Small intestine (tissue), 7 donors: ENCODE data around the gene RHOV. TPM values are rescaled to one million over a fixed set of nuclear protein-coding genes. Genes with fewer than 3 reads are reported as not detected.

ENCODE experiments used
- DNase-seq, 2 donors: peaks; one replicate each; pipeline versions ENCODE4 v3.0.0 to v3.0.0-alpha.2; 2013
- FAIRE-seq: peaks from 2 replicates; lab custom pipeline; 2012; peaks lifted over from hg19 to GRCh38; lab: Jason Lieb, UNC
- H3K27ac ChIP-seq, 3 donors: one replicate each; pipeline ENCODE4 v1.5.1; 2013; ENCODE audit warnings: low read length in 2 of 3, mild to moderate bottlenecking in 2 of 3, control low read depth in 1 of 3, inconsistent platforms in 1 of 3, low read depth in 1 of 3, moderate library complexity in 1 of 3
- H3K27me3 ChIP-seq, 3 donors: one replicate each; pipeline ENCODE4 v1.6.1; 2013; ENCODE audit warnings: low read length in 3 of 3, inconsistent platforms in 1 of 3; ENCODE audit not compliant: control insufficient read depth in 3 of 3, insufficient read depth in 3 of 3
- H3K36me3 ChIP-seq, 3 donors: one replicate each; pipeline ENCODE4 v1.6.1; 2013; ENCODE audit warnings: low read length in 3 of 3, inconsistent platforms in 1 of 3, low read depth in 1 of 3, mild to moderate bottlenecking in 1 of 3, moderate library complexity in 1 of 3; ENCODE audit not compliant: control insufficient read depth in 3 of 3, insufficient read depth in 2 of 3
- H3K4me1 ChIP-seq, 3 donors: one replicate each; pipeline ENCODE4 v1.6.1; 2013; ENCODE audit warnings: low read length in 2 of 3, inconsistent platforms in 1 of 3, low read depth in 1 of 3, mild to moderate bottlenecking in 1 of 3, moderate library complexity in 1 of 3; ENCODE audit not compliant: control insufficient read depth in 3 of 3, insufficient read depth in 2 of 3
- H3K4me3 ChIP-seq, 3 donors: one replicate each; pipeline ENCODE4 v1.5.1; 2013; ENCODE audit warnings: low read length in 3 of 3, control low read depth in 1 of 3, inconsistent platforms in 1 of 3, low read depth in 1 of 3, mild to moderate bottlenecking in 1 of 3, moderate library complexity in 1 of 3
- H3K9me3 ChIP-seq, 2 donors: one replicate each; pipeline ENCODE4 v1.6.1; 2013; ENCODE audit warnings: low read depth in 1 of 2, low read length in 1 of 2; ENCODE audit not compliant: control insufficient read depth in 2 of 2, insufficient read depth in 1 of 2
- WGBS, 3 donors: extraction: QIAGEN DNeasy Blood & Tissue Kit; methylation state at CpG; one replicate each; pipeline ENCODE4 v1.1.7; 2013; 5-methylcytosine and 5-hydroxymethylcytosine counted together
- polyA plus RNA-seq, 4 donors: library from polyadenylated mRNA; stranded (reverse) in 3 of 4; unstranded in 1 of 4; fragments of 200-250 nt in 3 of 4; fragments of 120-200 nt in 1 of 4; gene quantifications; one replicate each; pipeline versions ENCODE4 v1.2.1 to v1.2.3, GENCODE V29; 2013
- donor health status: healthy with polysubstance abuse.
- donor health status: control.
- donor health status: control.
- donor health status: Bipolar disorder and iron deficiency.
- donor health status: healthy.

The RHOV gene
- polyA plus RNA-seq, 4 donors, result 0.67 to 1.9 (median 1.6) TPM

DNA sequence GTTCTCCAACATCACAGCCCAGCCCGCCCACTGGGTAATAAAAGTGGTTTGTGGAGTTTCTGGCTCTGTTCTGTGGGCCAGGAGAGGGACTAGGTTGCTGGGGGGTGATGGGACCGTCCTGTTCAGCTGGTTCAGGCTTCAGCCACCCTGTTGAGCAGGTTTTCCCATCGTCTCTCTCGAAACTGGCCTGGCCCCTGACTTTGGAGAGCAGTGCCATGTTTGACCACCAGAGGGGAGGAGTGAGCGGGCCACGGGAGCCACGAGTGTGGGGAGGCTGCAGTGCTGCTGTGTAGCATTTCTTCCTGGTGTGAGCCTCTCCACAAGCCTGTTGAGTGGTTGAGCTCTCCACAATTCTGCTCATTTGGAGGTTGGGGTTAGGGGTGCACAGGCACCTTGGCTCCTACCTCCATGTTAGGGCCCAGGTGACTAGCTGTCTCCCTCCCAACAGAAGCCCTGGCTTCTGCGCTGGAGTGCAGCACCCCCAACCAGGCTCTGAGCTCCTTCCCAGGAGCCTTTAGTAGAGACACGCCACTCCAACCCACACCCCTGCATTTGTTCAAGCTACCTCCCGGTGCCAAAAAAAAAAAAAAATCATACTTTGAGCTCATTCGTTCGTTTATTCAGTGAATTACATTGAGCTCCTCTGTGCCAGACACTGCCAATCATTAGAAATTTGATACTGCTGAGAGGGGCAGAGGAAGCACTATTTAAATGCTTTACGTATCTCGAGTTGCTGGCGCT is 16.3 kb downstream of the RHOV start:
- peaks cover 0 to 45% (median 0%) of the 10 kb centered on the region in 3 donors for H3K4me1 ChIP-seq
- FAIRE-seq, result no peak
- H3K4me3 ChIP-seq, result no peak overlapping the region
- 24 to 30% (median 28%) methylated on average over 15 of the region's 15 CpGs for WGBS, 3 donors
- H3K27ac ChIP-seq, result peak overlapping the region in 2 of 3 donors; percentile 39 to 77
- peak; percentile 86 to 93 for DNase-seq
- H3K9me3 ChIP-seq, result no peaks in the 10 kb centered on the region
- H3K27me3 ChIP-seq, result no peaks in the 10 kb centered on the region
- peaks cover 3 to 63% (median 17%) of the 10 kb centered on the region in 3 donors for H3K36me3 ChIP-seq

DNA sequence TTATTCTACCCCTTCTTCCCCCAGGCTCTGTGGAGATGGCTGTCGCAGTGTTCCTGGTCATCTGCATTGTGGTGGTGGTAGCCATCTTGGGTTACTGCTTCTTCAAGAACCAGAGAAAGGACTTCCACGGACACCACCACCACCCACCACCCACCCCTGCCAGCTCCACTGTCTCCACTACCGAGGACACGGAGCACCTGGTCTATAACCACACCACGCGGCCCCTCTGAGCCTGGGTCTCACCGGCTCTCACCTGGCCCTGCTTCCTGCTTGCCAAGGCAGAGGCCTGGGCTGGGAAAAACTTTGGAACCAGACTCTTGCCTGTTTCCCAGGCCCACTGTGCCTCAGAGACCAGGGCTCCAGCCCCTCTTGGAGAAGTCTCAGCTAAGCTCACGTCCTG is 17.3 kb downstream of the RHOV start:
- no peak overlapping the region for H3K4me3 ChIP-seq
- H3K9me3 ChIP-seq, result no peaks in the 10 kb centered on the region
- no peaks in the 10 kb centered on the region for H3K27me3 ChIP-seq
- H3K4me1 ChIP-seq, result peaks cover 0 to 50% (median 4%) of the 10 kb centered on the region in 3 donors
- peak overlapping the region; percentile 1 to 77 (median 39) for H3K27ac ChIP-seq
- FAIRE-seq, result no peak
- no peak for DNase-seq
- H3K36me3 ChIP-seq, result peaks cover 3 to 73% (median 17%) of the 10 kb centered on the region in 3 donors
- WGBS, 3 donors, result 48 to 63% (median 51%) methylated on average over 8 of the region's 8 CpGs

DNA sequence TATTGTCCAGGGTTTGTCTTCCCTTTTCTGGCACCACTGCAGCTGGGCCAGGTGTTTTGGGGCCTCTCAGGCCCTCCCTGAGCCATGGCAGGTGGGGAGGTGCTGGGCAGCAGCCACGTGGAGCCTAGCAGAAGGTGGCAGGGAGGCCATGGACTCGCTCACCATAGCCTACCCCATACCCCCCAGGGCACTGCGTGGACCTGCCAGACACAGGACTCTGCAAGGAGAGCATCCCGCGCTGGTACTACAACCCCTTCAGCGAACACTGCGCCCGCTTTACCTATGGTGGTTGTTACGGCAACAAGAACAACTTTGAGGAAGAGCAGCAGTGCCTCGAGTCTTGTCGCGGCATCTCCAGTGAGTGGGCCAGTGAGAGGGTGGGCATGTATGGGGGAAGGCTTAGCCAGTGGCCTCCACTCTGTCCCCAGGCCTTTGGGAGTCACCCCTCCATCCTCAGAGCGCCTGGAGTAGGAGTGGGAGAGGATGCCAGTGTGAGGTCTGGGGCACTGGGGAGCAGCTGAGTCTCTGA is 18.3 kb downstream of the RHOV start:
- Histone ChIP-seq H3K27me3 (no peaks in the 10 kb centered on the region), H3K36me3 (peaks cover 3 to 83% (median 17%) of the 10 kb centered on the region in 3 donors), H3K9me3 (no peaks in the 10 kb centered on the region), H3K27ac (no peak overlapping the region), H3K4me1 (peaks cover 0 to 50% (median 6%) of the 10 kb centered on the region in 3 donors), H3K4me3 (no peak overlapping the region)
- WGBS, 3 donors, result 79 to 84% (median 82%) methylated on average over 13 of the region's 13 CpGs
- no peak for FAIRE-seq
- no peak for DNase-seq

DNA sequence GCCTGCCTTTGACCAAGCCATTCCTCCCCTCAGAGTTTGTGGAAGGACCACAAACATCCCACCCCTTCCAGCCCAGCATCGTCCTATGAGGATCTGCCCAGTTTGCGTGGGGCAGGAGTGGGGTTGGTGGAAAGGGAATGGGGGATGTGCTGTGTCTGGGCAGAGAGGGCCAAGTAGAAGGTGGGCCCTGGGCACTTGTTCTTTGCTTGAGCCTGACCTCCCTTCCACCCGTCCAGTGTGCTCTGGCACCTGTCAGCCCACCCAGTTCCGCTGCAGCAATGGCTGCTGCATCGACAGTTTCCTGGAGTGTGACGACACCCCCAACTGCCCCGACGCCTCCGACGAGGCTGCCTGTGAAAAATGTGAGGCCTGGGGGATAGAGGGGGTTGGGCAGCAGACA is 19.9 kb downstream of the RHOV start:
- 74 to 84% (median 75%) methylated on average over 10 of the region's 10 CpGs for WGBS, 3 donors
- no peaks in the 10 kb centered on the region for H3K27me3 ChIP-seq
- FAIRE-seq, result no peak
- H3K4me3 ChIP-seq, result no peak overlapping the region
- H3K27ac ChIP-seq, result no peak overlapping the region
- no peaks in the 10 kb centered on the region for H3K9me3 ChIP-seq
- peaks cover 7 to 96% (median 17%) of the 10 kb centered on the region in 3 donors for H3K36me3 ChIP-seq
- DNase-seq, result no peak
- H3K4me1 ChIP-seq, result peaks cover 0 to 55% (median 6%) of the 10 kb centered on the region in 3 donors

DNA sequence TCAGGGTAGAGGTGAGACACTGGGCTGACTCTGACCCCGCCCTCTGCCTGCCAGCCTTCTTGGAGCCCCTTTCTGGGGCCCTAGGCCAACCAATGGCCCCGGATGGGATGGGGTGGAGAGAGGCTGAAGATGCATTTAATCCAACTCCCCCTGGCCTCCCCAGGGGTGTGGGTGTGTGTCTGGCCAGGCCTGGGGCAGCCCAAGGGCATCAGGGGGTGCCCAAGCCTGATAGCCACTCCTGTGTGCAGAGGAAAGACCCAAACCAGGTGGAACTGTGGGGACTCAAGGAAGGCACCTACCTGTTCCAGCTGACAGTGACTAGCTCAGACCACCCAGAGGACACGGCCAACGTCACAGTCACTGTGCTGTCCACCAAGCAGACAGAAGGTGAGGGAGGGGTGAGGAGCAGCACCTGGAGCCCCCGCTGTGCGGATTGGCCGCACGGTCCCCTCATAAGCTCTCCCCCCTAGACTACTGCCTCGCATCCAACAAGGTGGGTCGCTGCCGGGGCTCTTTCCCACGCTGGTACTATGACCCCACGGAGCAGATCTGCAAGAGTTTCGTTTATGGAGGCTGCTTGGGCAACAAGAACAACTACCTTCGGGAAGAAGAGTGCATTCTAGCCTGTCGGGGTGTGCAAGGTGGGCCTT is 20.7 kb downstream of the RHOV start:
- H3K9me3 ChIP-seq, result no peaks in the 10 kb centered on the region
- no peak overlapping the region for H3K4me3 ChIP-seq
- no peak for DNase-seq
- no peak for FAIRE-seq
- peaks cover 7 to 91% (median 17%) of the 10 kb centered on the region in 3 donors for H3K36me3 ChIP-seq
- H3K27ac ChIP-seq, result peak overlapping the region in 2 of 3 donors; percentile 12 to 29
- 86 to 91% (median 90%) methylated on average over 16 of the region's 16 CpGs for WGBS, 3 donors
- H3K4me1 ChIP-seq, result peaks cover 0 to 54% (median 6%) of the 10 kb centered on the region in 3 donors
- H3K27me3 ChIP-seq, result no peaks in the 10 kb centered on the region

DNA sequence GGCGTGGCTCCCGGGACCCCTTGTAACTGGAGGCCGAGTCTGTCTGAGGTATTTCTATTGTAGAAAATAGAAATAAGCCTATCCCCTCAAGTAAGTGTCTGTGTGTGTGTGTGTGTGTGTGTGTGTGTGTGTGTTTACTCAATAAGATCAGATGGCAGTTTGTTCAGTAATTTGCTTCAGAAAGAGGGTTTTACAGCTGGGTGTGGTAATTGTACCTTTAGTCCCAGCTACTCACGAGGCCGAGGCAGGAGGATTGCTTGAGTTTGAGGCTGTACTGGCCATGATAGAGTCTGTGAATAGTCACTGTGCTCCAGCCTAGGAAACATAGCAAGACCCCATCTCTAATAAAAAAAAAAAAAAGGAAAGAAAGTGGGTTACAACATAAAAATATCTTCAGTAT is 21.5 kb downstream of the RHOV start:
- peaks cover 0 to 58% (median 6%) of the 10 kb centered on the region in 3 donors for H3K4me1 ChIP-seq
- H3K27ac ChIP-seq, result peak overlapping the region in 2 of 3 donors; percentile 22 to 71
- peaks cover 7 to 87% (median 14%) of the 10 kb centered on the region in 3 donors for H3K36me3 ChIP-seq
- peak; percentile 78 to 82 for DNase-seq
- no peaks in the 10 kb centered on the region for H3K27me3 ChIP-seq
- H3K4me3 ChIP-seq, result no peak overlapping the region
- FAIRE-seq, result no peak
- no peaks in the 10 kb centered on the region for H3K9me3 ChIP-seq
- whole genome bisulfite sequencing, 3 donors, result 28 to 61% (median 48%) methylated on average over 5 of the region's 5 CpGs

DNA sequence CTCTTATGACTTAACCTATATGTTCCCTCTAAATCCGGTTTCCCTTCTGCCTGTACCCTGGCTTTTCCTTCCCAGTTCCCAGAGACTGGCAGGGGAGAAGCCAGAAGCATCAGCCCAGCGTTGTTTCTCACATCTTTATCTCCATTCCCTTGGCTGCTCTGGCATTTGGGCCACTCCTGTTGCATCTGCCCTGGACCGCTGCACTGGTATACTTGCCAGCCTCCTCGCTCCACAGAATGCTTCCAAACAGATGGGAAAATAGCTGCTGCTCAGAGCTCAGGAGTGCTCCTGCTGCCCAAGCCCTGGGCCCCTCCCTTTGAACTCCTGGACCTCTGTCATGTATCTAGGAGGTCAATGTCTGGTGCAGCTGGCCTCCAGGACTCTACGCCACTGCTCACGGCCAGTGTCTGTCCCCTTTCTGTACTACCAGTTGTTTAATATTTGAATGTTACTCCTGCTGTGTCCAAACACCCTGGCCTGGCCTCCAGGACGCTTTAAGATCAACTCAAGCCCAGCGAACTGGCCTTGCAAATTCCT is 23.4 kb downstream of the RHOV start:
- FAIRE-seq, result no peak
- Histone ChIP-seq H3K27ac (peak overlapping the region in 1 of 3 donors; percentile 56), H3K9me3 (no peaks in the 10 kb centered on the region), H3K4me1 (peaks cover 0 to 56% (median 6%) of the 10 kb centered on the region in 3 donors), H3K4me3 (no peak overlapping the region), H3K27me3 (no peaks in the 10 kb centered on the region), H3K36me3 (peaks cover 7 to 81% (median 12%) of the 10 kb centered on the region in 3 donors)
- peak; percentile 62 to 75 for DNase-seq
- WGBS, 3 donors, result 55 to 77% (median 58%) methylated on average over 8 of the region's 8 CpGs
